GM12878 (cell line): ENCODE measurements around the gene FAM120B. TPM values are rescaled to one million over a fixed set of nuclear protein-coding genes. Genes with fewer than 3 reads are reported as not detected.

Experiments
- ATAC-seq: fragments of 200-7000 bp; cut with Tn5 transposase; 3 replicates; pipeline ENCODE4 v1.9.1; 2020; ENCODE audit warnings: mild to moderate bottlenecking, moderate library complexity
- BruUV-seq: library from RNA; stranded (reverse); fragments of 400-500 nt; replicated peaks from 2 replicates; lab custom pipeline; 2021; lab: Mats Ljungman, UMichigan
- CTCF ChIA-PET: fragments of 300-600 bp; sonication (Branson Sonifier 250); formaldehyde crosslinking; extraction: SDS; loops from one replicate; lab custom pipeline; 2021; ENCODE audit warnings: inconsistent platforms; lab: Yijun Ruan, JAX
- POLR2A ChIA-PET: fragments of 350-600 bp; formaldehyde crosslinking; extraction: SDS; loops from one replicate; lab custom pipeline; 2021; ENCODE audit warnings: inconsistent platforms; lab: Charles Lee
- RAD21 ChIA-PET: fragments of 300-600 bp; sonication (Branson Sonifier 250); formaldehyde crosslinking; loops from one replicate; lab custom pipeline; 2023; ENCODE audit warnings: antibody characterized with exemption; ENCODE audit not compliant: unreplicated experiment; lab: Charles Lee
- SMC1A ChIA-PET: fragments of 300-600 bp; sonication (Branson Sonifier 250); formaldehyde crosslinking; loops from one replicate; lab custom pipeline; 2023; ENCODE audit not compliant: unreplicated experiment, uncharacterized antibody; lab: Charles Lee
- DNase-seq: peaks from one replicate; pipeline ENCODE4 v3.0.0-alpha.2; 2011; ENCODE audit warnings: low read depth, low spot score
- FAIRE-seq: peaks from 3 replicates; lab custom pipeline; 2011; peaks lifted over from hg19 to GRCh38; lab: Jason Lieb, UNC
- H2AFZ ChIP-seq: 2 replicates; pipeline ENCODE4 v1.6.0; 2011; ENCODE audit warnings: low read depth, low read length, control low read depth; ENCODE audit not compliant: control insufficient read depth
- H3K27ac ChIP-seq: 2 replicates; pipeline ENCODE4 v1.5.1; 2011; ENCODE audit warnings: control low read depth; ENCODE audit not compliant: control insufficient read depth, insufficient read depth
- H3K27me3 ChIP-seq, 2 experiments: replicated peaks in 1 of 2; 2 replicates each; pipeline versions ENCODE4 v1.6.0 to v1.6.1; 2011; ENCODE audit warnings: low read length in 1 of 2; ENCODE audit not compliant: control insufficient read depth in 2 of 2, insufficient read depth in 2 of 2
- H3K36me3 ChIP-seq, 2 experiments: 2 replicates each; pipeline ENCODE4 v1.5.1; 2011; ENCODE audit warnings: low read length in 1 of 2; ENCODE audit not compliant: control insufficient read depth in 2 of 2, insufficient read depth in 2 of 2
- H3K4me1 ChIP-seq: 2 replicates; pipeline ENCODE4 v1.6.1; 2011; ENCODE audit warnings: mild to moderate bottlenecking, low read length, moderate library complexity, mixed read lengths; ENCODE audit not compliant: control insufficient read depth, insufficient read depth
- H3K4me2 ChIP-seq: 2 replicates; pipeline ENCODE4 v1.6.0; 2011; ENCODE audit warnings: control low read depth; ENCODE audit not compliant: control insufficient read depth, insufficient read depth
- H3K4me3 ChIP-seq: fragments of 200-600 bp; sonication (generic); 2 replicates; pipeline ENCODE4 v1.5.1; 2016
- H3K79me2 ChIP-seq: 2 replicates; pipeline ENCODE4 v1.6.0; 2011; ENCODE audit warnings: low read length; ENCODE audit not compliant: control insufficient read depth, insufficient read depth
- H3K9ac ChIP-seq: 2 replicates; pipeline ENCODE4 v1.8.0; 2011; ENCODE audit warnings: low read length, control low read depth, mixed read lengths; ENCODE audit not compliant: control insufficient read depth, insufficient read depth
- H3K9me3 ChIP-seq: replicated peaks from 3 replicates; pipeline ENCODE4 v1.5.1; 2011; ENCODE audit warnings: mild to moderate bottlenecking, low read length; ENCODE audit not compliant: control insufficient read depth, insufficient read depth
- H4K20me1 ChIP-seq: 2 replicates; pipeline ENCODE4 v1.6.0; 2011; ENCODE audit not compliant: control insufficient read depth, insufficient read depth
- BMI1 ChIP-seq: fragments of 450-650 bp; IDR thresholded peaks from 2 replicates; pipeline ENCODE4 v1.6.1; 2016; ENCODE audit warnings: mild to moderate bottlenecking, moderate library complexity, borderline replicate concordance
- CHD2 ChIP-seq: IDR thresholded peaks from 2 replicates; pipeline ENCODE4 v1.6.1; 2011; ENCODE audit warnings: low read depth, low read length, improper control_type of control experiment, borderline replicate concordance
- CHD4 ChIP-seq: fragments of 200-600 bp; sonication (generic); IDR thresholded peaks from 2 replicates; pipeline ENCODE4 v1.6.1; 2016; ENCODE audit warnings: mild to moderate bottlenecking
- ETV6 ChIP-seq, 2 experiments: fragments of 450-650 bp in 1 of 2; IDR thresholded peaks in 1 of 2; conservative IDR thresholded peaks in 1 of 2; 2 replicates each; pipeline ENCODE4 v1.6.1; 2014; ENCODE audit warnings: antibody characterized with exemption in 1 of 2, borderline replicate concordance in 1 of 2, low read depth in 1 of 2, mild to moderate bottlenecking in 1 of 2, moderate library complexity in 1 of 2
- GABPA ChIP-seq: IDR thresholded peaks from 2 replicates; pipeline ENCODE4 v1.6.1; 2014; ENCODE audit warnings: antibody characterized with exemption, low read depth, mild to moderate bottlenecking, inconsistent platforms
- RAD21 ChIP-seq: IDR thresholded peaks from 2 replicates; pipeline ENCODE4 v1.6.1; 2011; ENCODE audit warnings: mild to moderate bottlenecking, low read depth, low read length, moderate library complexity; ENCODE audit not compliant: insufficient read depth
- RELA ChIP-seq: fragments of 450-650 bp; IDR thresholded peaks from 2 replicates; pipeline ENCODE4 v1.8.0; 2014; ENCODE audit warnings: borderline replicate concordance; ENCODE audit not compliant: partially characterized antibody
- TCF3 ChIP-seq: IDR thresholded peaks from 2 replicates; pipeline ENCODE4 v1.6.1; 2012; ENCODE audit warnings: low read depth, mild to moderate bottlenecking, low read length, borderline replicate concordance; ENCODE audit not compliant: insufficient read depth
- YY1 ChIP-seq: IDR thresholded peaks from 2 replicates; pipeline ENCODE4 v1.6.1; 2011; ENCODE audit warnings: low read depth, mild to moderate bottlenecking, low read length
- WGBS: methylation state at CpG from one replicate; pipeline ENCODE4 v1.1.6; 2016; ENCODE audit warnings: low lambda C conversion rate; ENCODE audit not compliant: insufficient replicate concordance, insufficient coverage; ENCODE audit errors: missing lambda C conversion rate; 5-methylcytosine and 5-hydroxymethylcytosine counted together
- in situ Hi-C: fragments of 300-500 bp; cut with MboI; formaldehyde crosslinking; loops from 9 replicates; pipeline ENCODE4 v1.14.3; 2018; ENCODE audit warnings: mixed read lengths
- intact Hi-C: fragments of 100-400 bp; cut with micrococcal nuclease; formaldehyde crosslinking; loops from one replicate; pipeline ENCODE4 v1.14.2; 2022; ENCODE audit not compliant: unreplicated experiment
- polyA plus RNA-seq, 11 experiments: library from polyadenylated mRNA; depleted of rRNA in 4 of 11; unstranded in 6 of 11; stranded (reverse) in 5 of 11; fragments of >200 nt; fragmentation: Nextera tagmentation in 4 of 11; fragmentation: Illumina TruSeq in 1 of 11; extraction: Ambion mirVana in 4 of 11; extraction: Trizol in 1 of 11; gene quantifications; 1 replicate in 1 of 11; 2 replicates in 10 of 11; pipeline versions ENCODE4 v1.2.1 to v1.2.3, GENCODE V29; 2011 to 2016; ENCODE audit warnings: inconsistent platforms in 2 of 11, missing spikeins in 2 of 11, low read depth in 1 of 11
- total RNA-seq, 4 experiments: library from RNA; depleted of rRNA in 3 of 4; stranded (reverse); fragments of >200 nt in 3 of 4; fragmentation: Illumina TruSeq in 1 of 4; extraction: Trizol in 1 of 4; gene quantifications; 2 replicates each; pipeline versions ENCODE4 v1.2.1 to v1.2.3, GENCODE V29; 2013 to 2021
- TF ChIP-seq, protein P1 (sequence below), 3 experiments: IDR thresholded peaks in 2 of 3; conservative IDR thresholded peaks in 1 of 3; 2 replicates each; pipeline ENCODE4 v1.5.1; 2011; ENCODE audit warnings: low read depth in 3 of 3, low read length in 3 of 3, mild to moderate bottlenecking in 3 of 3, control low read depth in 2 of 3, moderate library complexity in 2 of 3, inconsistent platforms in 1 of 3, mixed read lengths in 1 of 3; ENCODE audit not compliant: control insufficient read depth in 2 of 3, insufficient read depth in 1 of 3; ENCODE audit errors: extremely low read depth in 1 of 3
- TF ChIP-seq, protein P2 (sequence below): fragments of 450-650 bp; IDR thresholded peaks from 2 replicates; pipeline ENCODE4 v1.6.1; 2018; ENCODE audit warnings: mild to moderate bottlenecking, low read depth, moderate library complexity; ENCODE audit not compliant: partially characterized antibody

Gene FAM120B
- total and polyA plus RNA-seq, 10 of the 15 experiments (the other 5 are each of a cell fraction or from before 2014, with no cell fraction given): 3.3 to 21.6 (median 15.3) TPM

DNA sequence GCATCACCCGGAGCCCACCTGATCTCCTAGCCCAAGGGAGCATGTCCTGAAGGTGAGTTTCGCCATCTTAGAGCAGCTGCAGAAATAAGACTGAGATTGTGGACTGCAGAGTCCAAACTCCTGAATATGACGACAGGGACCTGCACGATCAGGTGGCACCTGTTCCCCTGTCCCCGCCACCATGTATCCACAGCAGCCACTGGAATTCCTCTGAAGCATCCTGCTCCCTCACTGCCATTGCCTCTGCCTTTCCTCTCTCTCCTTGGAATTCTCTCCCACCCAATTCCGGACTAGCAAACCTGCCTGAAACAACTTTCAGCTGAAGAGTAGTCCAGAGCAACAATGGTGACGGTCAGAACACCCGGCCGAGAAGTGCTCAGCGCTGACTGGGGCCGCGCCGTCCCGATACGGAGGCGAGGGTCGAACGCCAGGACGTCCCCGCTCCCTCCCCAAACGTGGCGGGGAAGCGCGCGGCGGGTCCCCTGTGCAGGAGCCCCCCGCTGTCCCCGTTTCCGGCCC is 694 bp upstream of the FAM120B start:
- intact Hi-C loops: loop anchor here (5.0 to 10.0 kb wide), 2 partner anchors 211 to 581 kb away; partner anchors contain the start of gene PHF10
- Histone ChIP-seq H3K9ac (peak overlapping the region; percentile 50), H3K27me3 (no peaks in the 10 kb centered on the region), H3K9me3 (peaks cover 5% of the 10 kb centered on the region; the same call in 1 of the 3 replicates), H3K27ac (no peak overlapping the region), H3K36me3 (no peaks in the 10 kb centered on the region)
- no peak for FAIRE-seq
- ChIA-PET SMC1A (interaction anchor here (1.2 kb wide), 1 partner anchor 13 kb away, joined by 4 read pairs; no protein-coding TSS in a partner anchor), POLR2A (interaction anchor here (0.7 kb wide), 1 partner anchor 13 kb away, joined by 5 read pairs; no protein-coding TSS in a partner anchor)
- 19% methylated on average over 29 of the region's 29 CpGs for WGBS
- TF ChIP-seq, protein P1, sequence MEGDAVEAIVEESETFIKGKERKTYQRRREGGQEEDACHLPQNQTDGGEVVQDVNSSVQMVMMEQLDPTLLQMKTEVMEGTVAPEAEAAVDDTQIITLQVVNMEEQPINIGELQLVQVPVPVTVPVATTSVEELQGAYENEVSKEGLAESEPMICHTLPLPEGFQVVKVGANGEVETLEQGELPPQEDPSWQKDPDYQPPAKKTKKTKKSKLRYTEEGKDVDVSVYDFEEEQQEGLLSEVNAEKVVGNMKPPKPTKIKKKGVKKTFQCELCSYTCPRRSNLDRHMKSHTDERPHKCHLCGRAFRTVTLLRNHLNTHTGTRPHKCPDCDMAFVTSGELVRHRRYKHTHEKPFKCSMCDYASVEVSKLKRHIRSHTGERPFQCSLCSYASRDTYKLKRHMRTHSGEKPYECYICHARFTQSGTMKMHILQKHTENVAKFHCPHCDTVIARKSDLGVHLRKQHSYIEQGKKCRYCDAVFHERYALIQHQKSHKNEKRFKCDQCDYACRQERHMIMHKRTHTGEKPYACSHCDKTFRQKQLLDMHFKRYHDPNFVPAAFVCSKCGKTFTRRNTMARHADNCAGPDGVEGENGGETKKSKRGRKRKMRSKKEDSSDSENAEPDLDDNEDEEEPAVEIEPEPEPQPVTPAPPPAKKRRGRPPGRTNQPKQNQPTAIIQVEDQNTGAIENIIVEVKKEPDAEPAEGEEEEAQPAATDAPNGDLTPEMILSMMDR (IDR thresholded peaks at IDR 0.05 in 2 of 3, conservative IDR thresholded peaks at IDR 0.05 in 1 of 3; ENCODE audit: control insufficient read depth in 2 of 3, extremely low read depth in 1 of 3, insufficient read depth in 1 of 3, low read depth in 3 of 3, low read length in 3 of 3): no peak
- TF ChIP-seq CHD4 (no peak), TCF3 (no peak), RELA (no peak), YY1 (no peak), RAD21 (no peak), ETV6 (conservative IDR thresholded peaks at IDR 0.05 in 1 of 2, IDR thresholded peaks at IDR 0.05 in 1 of 2; ENCODE audit: borderline replicate concordance in 1 of 2, low read depth in 1 of 2) (no peak), GABPA (no peak), CHD2 (no peak), BMI1 (no peak)
- TF ChIP-seq, protein P2, sequence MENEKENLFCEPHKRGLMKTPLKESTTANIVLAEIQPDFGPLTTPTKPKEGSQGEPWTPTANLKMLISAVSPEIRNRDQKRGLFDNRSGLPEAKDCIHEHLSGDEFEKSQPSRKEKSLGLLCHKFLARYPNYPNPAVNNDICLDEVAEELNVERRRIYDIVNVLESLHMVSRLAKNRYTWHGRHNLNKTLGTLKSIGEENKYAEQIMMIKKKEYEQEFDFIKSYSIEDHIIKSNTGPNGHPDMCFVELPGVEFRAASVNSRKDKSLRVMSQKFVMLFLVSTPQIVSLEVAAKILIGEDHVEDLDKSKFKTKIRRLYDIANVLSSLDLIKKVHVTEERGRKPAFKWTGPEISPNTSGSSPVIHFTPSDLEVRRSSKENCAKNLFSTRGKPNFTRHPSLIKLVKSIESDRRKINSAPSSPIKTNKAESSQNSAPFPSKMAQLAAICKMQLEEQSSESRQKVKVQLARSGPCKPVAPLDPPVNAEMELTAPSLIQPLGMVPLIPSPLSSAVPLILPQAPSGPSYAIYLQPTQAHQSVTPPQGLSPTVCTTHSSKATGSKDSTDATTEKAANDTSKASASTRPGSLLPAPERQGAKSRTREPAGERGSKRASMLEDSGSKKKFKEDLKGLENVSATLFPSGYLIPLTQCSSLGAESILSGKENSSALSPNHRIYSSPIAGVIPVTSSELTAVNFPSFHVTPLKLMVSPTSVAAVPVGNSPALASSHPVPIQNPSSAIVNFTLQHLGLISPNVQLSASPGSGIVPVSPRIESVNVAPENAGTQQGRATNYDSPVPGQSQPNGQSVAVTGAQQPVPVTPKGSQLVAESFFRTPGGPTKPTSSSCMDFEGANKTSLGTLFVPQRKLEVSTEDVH: no peak
- TF ChIP-seq, all 136 proteins: peak for 0
- BruUV-seq: no TSS peak
- H2AFZ ChIP-seq: peak overlapping the region; percentile 81
- ATAC-seq (no peak; the same call in 2 of the 3 replicates), DNase-seq (no peak)
- CTCF ChIA-PET: no interaction called here
- peak overlapping the region; percentile 94 for H3K4me3 ChIP-seq
- in situ Hi-C loops: no loop called here
- no peaks in the 10 kb centered on the region for H4K20me1 ChIP-seq
- RAD21 ChIA-PET: interaction anchor here (1.3 kb wide), 1 partner anchor 15 kb away, joined by 3 read pairs; the partner anchor contains the start of gene DLL1
- peaks cover 43% of the 10 kb centered on the region for H3K79me2 ChIP-seq
- peak overlapping the region; percentile 97 for H3K4me2 ChIP-seq
- peaks cover 5% of the 10 kb centered on the region; the same call in 1 of the 2 replicates for H3K4me1 ChIP-seq
